ENCODE data around the gene SAMD14. TPM values are rescaled to one million over a fixed set of nuclear protein-coding genes. Genes with fewer than 3 reads are reported as not detected.

The SAMD14 gene
- total RNA-seq, 2 experiments from 2014 or later, result 0.35 to 1.1 TPM

DNA sequence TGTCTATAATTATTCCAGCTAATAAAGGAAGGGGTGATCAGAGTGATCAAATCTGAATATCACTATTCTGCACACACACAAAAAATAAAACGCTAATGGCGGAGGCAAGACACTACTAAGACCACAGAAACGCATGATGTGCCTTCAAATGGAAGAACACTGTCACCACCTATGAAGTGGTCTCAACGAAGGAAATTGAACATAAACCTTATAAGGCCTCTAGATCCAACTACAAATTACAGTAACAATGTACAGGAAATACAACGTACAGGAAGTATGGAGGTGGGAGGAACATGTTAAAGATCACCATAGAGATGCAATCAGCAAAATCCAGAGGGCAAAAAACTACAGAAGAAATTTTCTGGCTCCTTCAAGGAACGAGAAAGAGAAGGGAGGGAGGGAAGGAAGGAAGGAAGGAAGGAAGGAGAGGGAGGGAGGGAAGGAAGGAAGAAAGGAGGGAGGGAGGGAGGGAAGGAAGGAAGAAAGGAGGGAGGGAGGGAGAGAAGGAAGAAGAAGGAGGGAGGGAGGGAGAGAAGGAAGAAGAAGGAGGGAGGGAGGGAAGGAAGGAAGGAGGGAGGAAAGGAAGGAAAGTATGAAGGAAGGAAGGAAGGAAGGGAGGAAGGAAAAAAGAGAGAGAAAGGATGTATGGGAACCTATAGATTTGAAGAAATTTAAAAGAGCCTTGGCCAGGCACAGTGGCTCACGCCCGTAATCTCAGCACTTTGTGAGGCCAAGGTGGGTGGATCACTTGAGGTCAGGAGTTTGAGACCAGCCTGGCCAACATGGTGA, 32.7 kb upstream of the SAMD14 start:
- CTCF ChIA-PET, result interaction anchor here (0.8 to 2.8 kb wide), 25 partner anchors 8 to 235 kb away, joined by 3 to 81 read pairs (median 6); partner anchors contain the start of genes PPP1R9B and SAMD14
- peak overlapping the region; percentile 4 for H3K27ac Mint-ChIP-seq
- ATAC-seq, result no peak

DNA sequence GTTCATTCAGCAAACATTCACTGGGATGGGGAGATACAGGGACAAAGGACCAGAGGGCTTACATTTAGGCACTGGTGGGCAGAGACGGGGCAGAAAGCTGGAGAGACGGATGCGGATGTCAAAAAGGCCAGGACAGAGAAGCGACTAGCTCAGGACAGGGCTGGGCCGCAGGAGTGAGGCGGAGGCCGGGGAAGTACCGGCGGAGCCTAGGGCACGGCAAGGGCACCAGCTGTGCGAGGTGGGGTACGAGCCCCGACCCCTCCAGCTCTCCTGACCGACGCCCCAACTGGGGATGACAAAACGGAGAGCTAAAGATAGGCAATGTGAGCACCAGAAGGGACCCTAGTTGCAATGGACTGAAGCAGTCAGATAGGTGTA, 31.9 kb upstream of the SAMD14 start:
- CTCF ChIA-PET, result interaction anchor here (0.8 to 2.8 kb wide), 22 partner anchors 8 to 236 kb away, joined by 3 to 81 read pairs (median 10); partner anchors contain the start of genes PPP1R9B and SAMD14
- H3K36me3 Mint-ChIP-seq, result no peaks in the 10 kb centered on the region
- H3K4me3 Mint-ChIP-seq, result peak overlapping the region; percentile 77
- peaks cover 8% of the 10 kb centered on the region for H3K27me3 Mint-ChIP-seq
- H3K4me1 Mint-ChIP-seq, result peaks cover 28% of the 10 kb centered on the region
- H3K27ac Mint-ChIP-seq, result peak overlapping the region; percentile 67
- no peak for DNase-seq
- no peaks in the 10 kb centered on the region for H3K9me3 Mint-ChIP-seq (ENCODE audit: low read depth)
- ATAC-seq, result no peak

More for the DNA sequence above, 32.7 kb upstream of the SAMD14 start:
- Mint-ChIP-seq H3K9me3 (ENCODE audit: low read depth) (no peaks in the 10 kb centered on the region), H3K27me3 (peaks cover 8% of the 10 kb centered on the region), H3K4me3 (no peak overlapping the region), H3K4me1 (peaks cover 28% of the 10 kb centered on the region), H3K36me3 (no peaks in the 10 kb centered on the region)
- no peak for DNase-seq

DNA sequence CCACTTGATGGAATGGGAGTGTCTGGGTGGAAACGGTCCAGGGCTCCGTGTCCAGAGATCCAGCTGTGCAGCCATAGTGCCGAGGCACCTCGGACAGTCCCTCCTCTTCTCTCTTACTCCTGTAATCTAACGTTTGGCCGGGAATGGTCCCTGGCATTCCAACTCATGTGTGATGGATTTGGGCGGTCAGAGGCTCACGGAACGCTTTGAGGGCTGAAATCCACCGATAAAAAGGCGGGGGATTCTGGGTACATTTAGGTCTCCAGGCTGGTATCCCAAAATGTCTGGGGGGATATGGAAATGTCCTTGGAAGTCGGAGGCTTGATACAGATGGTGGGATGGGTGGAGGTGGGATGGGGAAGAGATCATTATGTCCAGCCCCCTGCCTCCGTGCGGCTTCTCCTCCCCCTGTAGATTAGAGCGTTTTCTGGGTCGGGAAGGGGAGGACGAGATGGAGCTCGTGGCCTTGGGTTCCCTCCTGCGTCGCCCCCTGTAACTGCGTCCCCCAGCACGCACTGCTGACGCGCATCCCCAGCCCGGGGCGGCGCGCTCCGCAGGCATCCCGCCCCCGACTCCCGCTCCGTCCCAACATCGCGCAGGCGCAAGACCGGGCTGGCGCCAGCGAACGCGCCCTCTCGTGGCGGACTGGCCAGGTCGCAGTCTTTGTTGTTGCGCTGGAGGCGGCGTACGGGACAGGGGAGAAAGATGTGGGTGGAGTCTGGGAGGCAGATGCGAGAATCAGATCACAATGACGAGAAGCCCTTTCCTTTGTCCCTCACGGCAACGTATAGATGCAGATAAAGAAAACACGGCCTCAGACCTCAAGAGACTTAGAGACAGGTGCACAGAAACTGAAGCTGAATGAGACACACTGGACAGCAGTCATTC, 31.3 kb upstream of the SAMD14 start:
- Mint-ChIP-seq H3K9me3 (ENCODE audit: low read depth) (no peaks in the 10 kb centered on the region), H3K36me3 (no peaks in the 10 kb centered on the region), H3K4me3 (peak overlapping the region; percentile 77), H3K4me1 (peaks cover 28% of the 10 kb centered on the region), H3K27me3 (peaks cover 8% of the 10 kb centered on the region), H3K27ac (peak overlapping the region; percentile 67)
- peak; percentile 96 for DNase-seq
- CTCF ChIA-PET, result interaction anchor here (0.5 to 2.8 kb wide), 25 partner anchors 9 to 336 kb away, joined by 3 to 81 read pairs (median 9); partner anchors contain the start of genes PPP1R9B and SAMD14
- peak; percentile 98 for ATAC-seq

DNA sequence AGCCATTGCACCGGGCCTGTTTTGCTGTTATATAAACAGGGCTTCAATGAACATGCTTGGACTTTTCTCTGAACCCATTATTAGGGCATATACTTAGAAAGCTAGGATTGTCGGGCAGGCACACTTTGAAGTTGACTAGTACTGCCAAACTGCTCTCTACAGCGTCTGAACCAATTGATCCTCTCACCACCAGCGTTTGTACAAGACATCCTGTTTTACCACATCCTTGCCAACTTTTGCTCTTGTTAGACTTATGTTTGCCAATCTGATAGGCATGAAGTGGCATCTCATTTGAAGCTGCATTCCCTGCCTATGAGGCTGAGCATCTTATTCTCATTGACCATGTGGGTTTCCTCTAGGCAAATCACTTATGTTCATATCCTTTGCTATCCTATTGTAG, 27.9 kb upstream of the SAMD14 start:
- H3K36me3 Mint-ChIP-seq, result no peaks in the 10 kb centered on the region
- DNase-seq, result no peak
- no peak for ATAC-seq
- H3K27me3 Mint-ChIP-seq, result peaks cover 8% of the 10 kb centered on the region
- H3K4me1 Mint-ChIP-seq, result peaks cover 44% of the 10 kb centered on the region
- H3K4me3 Mint-ChIP-seq, result no peak overlapping the region
- H3K9me3 Mint-ChIP-seq (ENCODE audit: low read depth), result no peaks in the 10 kb centered on the region
- CTCF ChIA-PET, result interaction anchor here (1.0 to 5.9 kb wide), 6 partner anchors 8 to 40 kb away, joined by 3 to 22 read pairs (median 6); no protein-coding TSS in a partner anchor
- no peak overlapping the region for H3K27ac Mint-ChIP-seq

DNA sequence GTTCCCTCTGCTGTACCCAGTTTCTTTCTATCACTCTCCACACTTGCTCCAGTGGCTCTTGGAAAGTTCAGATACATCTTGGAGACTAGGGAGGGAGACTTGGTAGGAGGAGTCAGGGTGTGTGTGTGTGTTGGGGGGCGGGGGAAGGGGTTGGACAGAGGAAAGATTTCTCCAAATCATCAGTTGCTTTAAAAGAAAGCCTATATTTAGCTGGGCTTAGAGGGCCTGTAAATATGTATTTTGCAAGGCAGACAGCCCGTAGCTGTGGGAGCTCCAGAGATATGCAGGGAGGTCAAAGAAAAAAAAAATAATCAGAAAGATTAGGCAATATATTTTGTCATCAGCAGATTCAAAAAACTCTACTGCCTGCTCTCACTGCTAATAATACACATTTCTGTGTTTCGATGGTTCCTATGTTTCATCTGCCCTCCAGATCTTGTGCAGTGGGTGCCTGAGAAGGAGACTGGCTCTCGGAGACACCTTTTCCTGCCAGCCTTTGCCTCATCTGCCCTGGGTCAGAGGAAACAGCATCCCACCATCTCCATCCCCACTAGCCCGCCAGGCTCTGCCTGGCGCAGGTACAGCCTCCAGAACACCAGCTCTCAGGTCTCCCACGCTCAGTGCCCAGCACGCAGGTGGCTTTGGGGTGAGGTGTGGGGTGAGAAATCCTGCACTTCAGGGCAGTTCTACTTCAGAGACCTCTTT, 25.3 kb upstream of the SAMD14 start:
- no peak for ATAC-seq
- Mint-ChIP-seq H3K9me3 (ENCODE audit: low read depth) (no peaks in the 10 kb centered on the region), H3K27me3 (peaks cover 2% of the 10 kb centered on the region), H3K36me3 (no peaks in the 10 kb centered on the region), H3K27ac (peak overlapping the region; percentile 60), H3K4me1 (peaks cover 39% of the 10 kb centered on the region), H3K4me3 (no peak overlapping the region)
- CTCF ChIA-PET, result interaction anchor here (1.1 to 5.9 kb wide), 5 partner anchors 10 to 61 kb away, joined by 3 to 22 read pairs (median 6); no protein-coding TSS in a partner anchor
- no peak for DNase-seq

DNA sequence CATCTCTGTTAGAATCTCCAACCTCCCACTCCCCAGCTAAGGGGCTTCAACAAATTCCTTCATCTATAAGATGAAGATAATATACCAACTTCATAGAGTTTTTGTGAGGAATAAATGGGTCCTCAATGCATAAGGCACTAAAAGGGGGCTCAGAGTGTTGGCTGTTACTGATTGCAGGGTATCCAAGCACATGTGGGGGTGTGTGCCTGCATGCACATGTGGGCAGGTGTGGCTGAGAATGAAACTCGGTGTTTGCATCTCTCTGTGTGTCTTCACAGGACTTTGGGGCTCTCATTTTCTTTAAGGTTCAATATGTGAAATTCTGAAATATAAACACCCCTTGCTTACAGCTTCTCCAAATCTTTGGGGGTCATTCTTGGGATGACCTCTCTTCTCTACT, 24.6 kb upstream of the SAMD14 start:
- no peak overlapping the region for H3K4me3 Mint-ChIP-seq
- no peaks in the 10 kb centered on the region for H3K27me3 Mint-ChIP-seq
- peak overlapping the region; percentile 60 for H3K27ac Mint-ChIP-seq
- ATAC-seq (no peak), DNase-seq (no peak)
- H3K36me3 Mint-ChIP-seq, result no peaks in the 10 kb centered on the region
- peaks cover 39% of the 10 kb centered on the region for H3K4me1 Mint-ChIP-seq
- H3K9me3 Mint-ChIP-seq (ENCODE audit: low read depth), result no peaks in the 10 kb centered on the region
- CTCF ChIA-PET, result interaction anchor here (0.9 to 5.9 kb wide), 7 partner anchors 10 to 60 kb away, joined by 3 to 22 read pairs (median 4); no protein-coding TSS in a partner anchor

DNA sequence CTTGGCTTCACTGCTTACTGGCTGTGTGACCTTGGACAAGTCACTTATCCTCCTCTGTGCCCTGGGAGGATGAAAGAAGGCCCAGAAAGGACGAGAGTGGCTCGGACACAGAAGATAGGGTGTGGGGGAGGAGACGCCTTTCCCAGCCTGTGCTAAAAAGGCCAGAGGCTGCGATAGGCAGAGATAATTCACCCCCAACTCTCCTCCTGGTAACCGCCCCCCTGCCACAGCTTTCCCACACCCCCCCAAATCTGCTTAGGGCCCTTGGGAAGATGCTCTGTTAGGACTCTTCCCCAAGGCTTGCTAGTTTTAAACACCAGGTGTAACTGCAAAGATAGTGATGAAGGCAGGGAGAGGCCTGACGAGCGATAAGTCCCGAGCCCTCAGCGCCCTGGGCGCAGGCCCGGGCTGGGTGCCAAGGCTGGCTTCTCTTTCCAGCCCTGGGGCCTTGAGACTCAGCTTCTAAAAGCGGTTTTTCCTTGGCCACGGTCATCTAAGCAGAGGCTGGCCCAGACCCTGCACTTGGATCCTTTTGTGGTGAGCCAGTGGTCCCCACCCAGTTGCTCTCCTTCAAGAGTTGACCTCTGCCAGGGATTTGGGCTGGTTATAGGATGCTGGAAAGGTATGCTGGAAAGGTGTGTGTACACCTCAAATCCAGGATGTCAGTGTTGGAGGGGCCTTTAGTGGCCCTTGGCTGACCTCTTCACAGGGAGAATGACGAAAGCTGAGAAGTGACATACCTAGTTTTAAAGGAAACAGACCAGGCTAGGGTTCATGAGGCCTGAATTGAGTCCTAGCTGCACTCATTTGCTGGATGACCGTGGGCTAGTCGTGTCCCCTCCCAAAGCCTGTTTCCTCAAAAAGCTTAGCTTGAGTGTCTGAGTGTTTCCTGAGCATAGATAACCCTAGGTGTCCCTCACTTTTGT, 24.0 kb upstream of the SAMD14 start:
- H3K4me1 Mint-ChIP-seq, result peaks cover 39% of the 10 kb centered on the region

DNA sequence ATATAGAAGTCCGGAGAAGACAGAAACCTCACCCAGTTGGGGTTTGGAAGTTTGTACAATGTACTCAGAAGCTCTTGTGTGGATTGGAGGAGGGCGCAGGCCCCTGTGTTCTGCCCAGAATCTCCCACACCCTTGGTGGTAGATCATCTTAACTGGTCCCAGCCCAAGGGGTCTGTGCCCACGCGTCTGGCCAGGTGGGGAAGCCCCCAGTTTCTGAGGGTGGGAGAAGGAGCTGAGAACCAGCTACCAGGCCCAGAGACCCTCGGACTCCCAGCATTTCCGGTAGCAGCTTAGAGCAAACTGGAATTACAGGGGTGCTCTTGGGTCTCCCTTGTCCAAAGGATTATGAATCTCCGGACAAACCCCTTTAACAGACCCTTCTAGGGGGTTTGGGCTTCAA, 22.8 kb upstream of the SAMD14 start:
- no peak for ATAC-seq
- H3K4me3 Mint-ChIP-seq, result no peak overlapping the region
- no peak for DNase-seq
- peaks cover 30% of the 10 kb centered on the region for H3K4me1 Mint-ChIP-seq
- no peaks in the 10 kb centered on the region for H3K27me3 Mint-ChIP-seq
- peaks cover 5% of the 10 kb centered on the region for H3K36me3 Mint-ChIP-seq
- H3K9me3 Mint-ChIP-seq (ENCODE audit: low read depth), result no peaks in the 10 kb centered on the region
- H3K27ac Mint-ChIP-seq, result no peak overlapping the region
- CTCF ChIA-PET, result interaction anchor here (0.9 to 6.2 kb wide), 8 partner anchors 9 to 58 kb away, joined by 3 to 81 read pairs (median 20); partner anchors contain the start of genes COL1A1 and PDK2

More for the DNA sequence above, 24.0 kb upstream of the SAMD14 start:
- Mint-ChIP-seq H3K4me3 (no peak overlapping the region), H3K36me3 (peaks cover 2% of the 10 kb centered on the region), H3K27ac (peak overlapping the region; percentile 31), H3K27me3 (no peaks in the 10 kb centered on the region), H3K9me3 (ENCODE audit: low read depth) (no peaks in the 10 kb centered on the region)
- ATAC-seq (no peak), DNase-seq (no peak)
- CTCF ChIA-PET, result interaction anchor here (0.9 to 5.9 kb wide), 6 partner anchors 9 to 60 kb away, joined by 3 to 22 read pairs (median 4); no protein-coding TSS in a partner anchor

DNA sequence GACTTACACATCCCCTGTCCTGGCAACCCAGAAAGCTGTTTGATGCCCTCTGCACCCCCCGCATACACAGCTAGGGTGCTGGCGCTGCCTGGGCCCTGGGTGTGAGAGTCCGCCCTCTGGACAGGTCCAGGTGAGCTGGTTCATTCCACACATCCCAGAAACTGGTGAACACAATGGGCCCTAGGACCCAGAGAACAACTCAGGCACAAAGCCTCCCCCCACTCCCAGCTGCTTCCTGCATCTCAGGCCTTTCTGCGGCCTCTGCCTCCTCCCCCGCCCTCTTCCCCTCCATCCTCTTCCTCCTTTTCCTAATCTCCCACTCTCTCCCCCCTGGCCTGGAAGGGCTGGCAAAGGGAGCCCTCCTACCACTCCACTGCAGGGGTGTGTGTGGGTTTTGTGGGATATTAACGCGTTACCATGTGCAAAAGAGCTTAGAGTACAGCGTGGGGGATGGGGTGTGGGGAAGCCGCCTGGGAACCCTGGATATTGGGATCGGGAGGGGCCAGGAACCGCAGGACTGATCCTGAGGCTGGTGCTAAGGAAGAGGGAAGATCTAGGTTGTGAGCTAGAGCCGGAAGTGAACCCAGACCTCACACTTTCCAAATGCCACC, 22.1 kb upstream of the SAMD14 start:
- peaks cover 9% of the 10 kb centered on the region for H3K36me3 Mint-ChIP-seq
- CTCF ChIA-PET, result interaction anchor here (0.6 to 6.2 kb wide), 13 partner anchors 9 to 154 kb away, joined by 3 to 81 read pairs (median 4); partner anchors contain the start of genes COL1A1 and PDK2
- H3K9me3 Mint-ChIP-seq (ENCODE audit: low read depth), result no peaks in the 10 kb centered on the region
- no peaks in the 10 kb centered on the region for H3K27me3 Mint-ChIP-seq
- H3K4me1 Mint-ChIP-seq, result peaks cover 36% of the 10 kb centered on the region
- peak overlapping the region; percentile 96 for H3K27ac Mint-ChIP-seq
- peak; percentile 37 for ATAC-seq
- H3K4me3 Mint-ChIP-seq, result peak overlapping the region; percentile 80
- peak; percentile 84 for DNase-seq

DNA sequence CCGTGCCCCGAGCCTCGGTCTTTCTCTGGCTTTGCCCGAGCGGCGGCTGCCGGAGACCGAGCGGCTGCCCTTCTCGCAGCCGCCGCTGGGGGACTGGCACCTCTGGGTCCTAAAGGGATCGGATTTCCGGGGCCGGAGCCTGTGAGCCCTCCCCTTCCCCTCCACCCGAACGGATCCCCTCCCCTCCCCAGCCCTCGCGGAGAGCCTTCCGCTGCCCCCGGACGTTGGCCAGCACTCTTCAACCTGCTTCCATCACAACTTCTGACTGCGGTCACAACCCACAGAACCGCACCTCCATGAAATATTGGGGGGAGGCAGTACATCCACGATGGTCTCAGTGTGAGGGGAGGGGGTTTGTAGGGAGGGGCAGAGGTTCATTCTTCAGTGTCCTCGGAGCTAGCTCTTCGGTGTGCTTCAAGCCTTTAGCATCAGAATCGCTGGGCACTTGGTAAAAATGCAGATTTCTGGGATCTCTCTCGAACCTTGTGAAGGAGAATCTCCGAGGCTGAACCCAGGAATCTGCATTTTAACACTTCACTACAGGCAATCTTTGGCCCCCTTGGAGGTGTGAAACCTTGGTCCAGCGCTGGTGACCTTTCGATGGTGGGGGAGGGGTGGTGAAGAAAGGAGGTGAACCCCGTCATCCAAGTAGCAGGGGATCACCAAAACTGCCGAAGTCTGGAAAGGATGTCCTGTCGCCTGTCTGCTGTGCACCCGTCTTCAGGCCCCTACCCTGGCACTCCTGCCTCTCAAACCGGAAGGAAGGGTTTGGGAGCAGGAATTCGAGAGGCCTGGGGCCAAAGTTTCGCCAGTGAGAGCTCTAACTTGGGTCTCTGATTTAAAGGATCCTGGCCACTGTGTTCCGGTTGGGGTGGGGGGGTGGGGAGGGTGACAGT, 21.3 kb upstream of the SAMD14 start:
- H3K27ac Mint-ChIP-seq, result peak overlapping the region; percentile 96
- CTCF ChIA-PET, result interaction anchor here (0.6 to 6.2 kb wide), 14 partner anchors 10 to 155 kb away, joined by 3 to 81 read pairs (median 4); partner anchors contain the start of genes COL1A1 and PDK2

More for the DNA sequence above, 21.3 kb upstream of the SAMD14 start:
- Mint-ChIP-seq H3K9me3 (ENCODE audit: low read depth) (no peaks in the 10 kb centered on the region), H3K27me3 (no peaks in the 10 kb centered on the region), H3K4me3 (peak overlapping the region; percentile 80), H3K36me3 (peaks cover 12% of the 10 kb centered on the region), H3K4me1 (peaks cover 43% of the 10 kb centered on the region)
- DNase-seq (peak; percentile 96), ATAC-seq (peak; percentile 81)
